Measurements from ENCODE around the gene SCAMP5. TPM values are rescaled to one million over a fixed set of nuclear protein-coding genes. Genes with fewer than 3 reads are reported as not detected.

Gene SCAMP5
- total RNA-seq, 1 experiment from 2014 or later = 6.2 TPM

- peaks cover 30% of the 10 kb centered on the region for H3K79me2 ChIP-seq (ENCODE audit: insufficient read depth, low read length)
- POLR2A ChIA-PET = interaction anchor here (1.8 kb wide), 1 partner anchor 166 kb away, joined by 6 read pairs; no protein-coding TSS in a partner anchor
- intact Hi-C loops (cut with micrococcal nuclease) = loop anchor here (5.0 kb wide), 1 partner anchor 69 kb away; no protein-coding TSS in a partner anchor
- RAD21 ChIA-PET (ENCODE audit: low non-redundant PET in 1 of 2, low total read pairs in 2 of 2, uncharacterized antibody in 2 of 2, unreplicated experiment in 2 of 2) = no interaction called here
- H3K9me3 ChIP-seq (ENCODE audit: control insufficient read depth in 1 of 2, insufficient read depth in 1 of 2, low read depth in 1 of 2, low read length in 2 of 2) = no peaks in the 10 kb centered on the region
- no peaks in the 10 kb centered on the region for H3K27me3 ChIP-seq (ENCODE audit: insufficient read depth, low read length)
- H3K27ac ChIP-seq (ENCODE audit: low read depth, low read length) = no peak overlapping the region
- DNase-seq (ENCODE audit: low read depth, low spot score) = no peak
- CTCF ChIA-PET = interaction anchor here (0.6 to 2.4 kb wide), 5 partner anchors 9 to 270 kb away, joined by 3 to 13 read pairs (median 3); partner anchors contain the start of gene C15orf39
- H3K36me3 ChIP-seq (ENCODE audit: control insufficient read depth in 1 of 2, insufficient read depth in 2 of 2, low read length in 2 of 2) = peaks cover 0 to 3% of the 10 kb centered on the region in 2 experiments; a peak in 1 of 4 replicates
- H3K9ac ChIP-seq (ENCODE audit: low read length) = no peak overlapping the region
- H2AFZ ChIP-seq (ENCODE audit: low read depth, low read length, poor library complexity, severe bottlenecking) = no peak overlapping the region
- H3K9me2 ChIP-seq (ENCODE audit: insufficient read depth) = no peaks in the 10 kb centered on the region
- peaks cover 48 to 61% of the 10 kb centered on the region in 2 experiments for H3K4me1 ChIP-seq (ENCODE audit: control insufficient read depth in 1 of 2, insufficient read depth in 2 of 2, low read length in 2 of 2)
- BruUV-seq (replicated peaks) = no TSS peak
- H3K4me3 ChIP-seq (replicated peaks in 1 of 2; ENCODE audit: low read depth in 1 of 2, low read length in 2 of 2) = no peak overlapping the region
- peak overlapping the region; percentile 67 for H3K4me2 ChIP-seq (ENCODE audit: low read length)
- no peaks in the 10 kb centered on the region for H4K20me1 ChIP-seq (ENCODE audit: insufficient read depth)
- TF ChIP-seq ZNF274 (IDR thresholded peaks at IDR 0.05; ENCODE audit: low read depth, low read length) (no peak), POLR2A (IDR thresholded peaks at IDR 0.05; ENCODE audit: borderline replicate concordance, extremely low read depth, insufficient read depth, insufficient read length) (no peak), CEBPB (IDR thresholded peaks at IDR 0.05; ENCODE audit: low read depth) (no peak), CBX3 (IDR thresholded peaks at IDR 0.05; ENCODE audit: low read depth) (no peak), SRF (IDR thresholded peaks at IDR 0.05; ENCODE audit: low read depth) (no peak), ZFX (IDR thresholded peaks at IDR 0.05) (no peak), RAD21 (IDR thresholded peaks at IDR 0.05; ENCODE audit: low read depth) (no peak), YY1 (IDR thresholded peaks at IDR 0.05; ENCODE audit: extremely low read depth, insufficient replicate concordance, low read depth, low read length) (no peak), SIN3A (IDR thresholded peaks at IDR 0.05; ENCODE audit: low read depth) (no peak), EZH2phosphoT487 (IDR thresholded peaks at IDR 0.05; ENCODE audit: borderline replicate concordance) (no peak), ELF1 (IDR thresholded peaks at IDR 0.05; ENCODE audit: borderline replicate concordance, low read depth) (no peak), ZBTB33 (IDR thresholded peaks at IDR 0.05; ENCODE audit: extremely low read depth, insufficient replicate concordance, low read length) (no peak), TCF7L2 (IDR thresholded peaks at IDR 0.05; ENCODE audit: borderline replicate concordance, extremely low read depth, insufficient read depth, insufficient read length) (no peak), EZH2 (IDR thresholded peaks at IDR 0.05) (no peak)
- TF ChIP-seq, protein P1, sequence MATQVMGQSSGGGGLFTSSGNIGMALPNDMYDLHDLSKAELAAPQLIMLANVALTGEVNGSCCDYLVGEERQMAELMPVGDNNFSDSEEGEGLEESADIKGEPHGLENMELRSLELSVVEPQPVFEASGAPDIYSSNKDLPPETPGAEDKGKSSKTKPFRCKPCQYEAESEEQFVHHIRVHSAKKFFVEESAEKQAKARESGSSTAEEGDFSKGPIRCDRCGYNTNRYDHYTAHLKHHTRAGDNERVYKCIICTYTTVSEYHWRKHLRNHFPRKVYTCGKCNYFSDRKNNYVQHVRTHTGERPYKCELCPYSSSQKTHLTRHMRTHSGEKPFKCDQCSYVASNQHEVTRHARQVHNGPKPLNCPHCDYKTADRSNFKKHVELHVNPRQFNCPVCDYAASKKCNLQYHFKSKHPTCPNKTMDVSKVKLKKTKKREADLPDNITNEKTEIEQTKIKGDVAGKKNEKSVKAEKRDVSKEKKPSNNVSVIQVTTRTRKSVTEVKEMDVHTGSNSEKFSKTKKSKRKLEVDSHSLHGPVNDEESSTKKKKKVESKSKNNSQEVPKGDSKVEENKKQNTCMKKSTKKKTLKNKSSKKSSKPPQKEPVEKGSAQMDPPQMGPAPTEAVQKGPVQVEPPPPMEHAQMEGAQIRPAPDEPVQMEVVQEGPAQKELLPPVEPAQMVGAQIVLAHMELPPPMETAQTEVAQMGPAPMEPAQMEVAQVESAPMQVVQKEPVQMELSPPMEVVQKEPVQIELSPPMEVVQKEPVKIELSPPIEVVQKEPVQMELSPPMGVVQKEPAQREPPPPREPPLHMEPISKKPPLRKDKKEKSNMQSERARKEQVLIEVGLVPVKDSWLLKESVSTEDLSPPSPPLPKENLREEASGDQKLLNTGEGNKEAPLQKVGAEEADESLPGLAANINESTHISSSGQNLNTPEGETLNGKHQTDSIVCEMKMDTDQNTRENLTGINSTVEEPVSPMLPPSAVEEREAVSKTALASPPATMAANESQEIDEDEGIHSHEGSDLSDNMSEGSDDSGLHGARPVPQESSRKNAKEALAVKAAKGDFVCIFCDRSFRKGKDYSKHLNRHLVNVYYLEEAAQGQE (IDR thresholded peaks at IDR 0.05; ENCODE audit: low read depth) = no peak
- TF ChIP-seq, protein P2, sequence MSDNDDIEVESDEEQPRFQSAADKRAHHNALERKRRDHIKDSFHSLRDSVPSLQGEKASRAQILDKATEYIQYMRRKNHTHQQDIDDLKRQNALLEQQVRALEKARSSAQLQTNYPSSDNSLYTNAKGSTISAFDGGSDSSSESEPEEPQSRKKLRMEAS (IDR thresholded peaks at IDR 0.05) = no peak
- ATAC-seq = no peak
These were observed 42.9 kb downstream of the SCAMP5 start for GRCh38 chr15:75038231-75038630.
